Mucosa of descending colon (tissue), 3 donors: ENCODE results near the gene WDR38. TPM values are rescaled to one million over a fixed set of nuclear protein-coding genes. Genes with fewer than 3 reads are reported as not detected.

ENCODE experiments used
- ATAC-seq: fragments of 200-7000 bp; cut with Tn5 transposase; one replicate; pipeline ENCODE4 v1.9.1; 2020; ENCODE audit warnings: mild to moderate bottlenecking, moderate library complexity
- DNase-seq, 3 donors: peaks; one replicate each; pipeline ENCODE4 v3.0.0-alpha.2; 2020
- H3K36me3 ChIP-seq: fragments of 200-600 bp; one replicate; pipeline ENCODE4 v1.8.0; 2021; ENCODE audit warnings: low read depth, mild to moderate bottlenecking
- H3K4me1 ChIP-seq: fragments of 200-600 bp; one replicate; pipeline ENCODE4 v1.8.0; 2021; ENCODE audit warnings: low read depth, mild to moderate bottlenecking
- H3K4me3 ChIP-seq: fragments of 200-600 bp; one replicate; pipeline ENCODE4 v1.8.0; 2021; ENCODE audit warnings: mild to moderate bottlenecking
- H3K9me3 ChIP-seq: fragments of 200-600 bp; one replicate; pipeline ENCODE4 v1.8.0; 2021; ENCODE audit warnings: mild to moderate bottlenecking
- intact Hi-C, 2 donors: fragments of 100-400 bp; cut with DNase I in 1 of 2; cut with micrococcal nuclease in 1 of 2; formaldehyde crosslinking; loops; one replicate each; pipeline versions ENCODE4 v1.11.0 to v1.11.1; 2022; cut with DNase I, micrococcal nuclease
- total RNA-seq, 3 donors: library from RNA; stranded (reverse); fragmentation: NEBNext Ultra II Directional in 2 of 3; extraction: Animal tissue kit (Norgen Biotek cat#: 25700) in 2 of 3; gene quantifications; one replicate each; pipeline versions ENCODE4 v1.2.1 to v1.2.4, GENCODE V29; 2021 to 2023
- TF ChIP-seq, protein P1 (sequence below): fragments of 200-600 bp; IDR thresholded peaks from one replicate; pipeline ENCODE4 v1.8.0; 2022; ENCODE audit warnings: antibody characterized with exemption, mild to moderate bottlenecking
- donor health status: DM: no; HTN: no; CAD: no; lungs with moderate emphysema.
- donor health status: DM: no; HTN: no; CAD: no.
- donor health status: DM: no; HTN: yes; CAD: no.

Gene WDR38
- total RNA-seq, 3 donors from 2014 or later = not detected

DNA sequence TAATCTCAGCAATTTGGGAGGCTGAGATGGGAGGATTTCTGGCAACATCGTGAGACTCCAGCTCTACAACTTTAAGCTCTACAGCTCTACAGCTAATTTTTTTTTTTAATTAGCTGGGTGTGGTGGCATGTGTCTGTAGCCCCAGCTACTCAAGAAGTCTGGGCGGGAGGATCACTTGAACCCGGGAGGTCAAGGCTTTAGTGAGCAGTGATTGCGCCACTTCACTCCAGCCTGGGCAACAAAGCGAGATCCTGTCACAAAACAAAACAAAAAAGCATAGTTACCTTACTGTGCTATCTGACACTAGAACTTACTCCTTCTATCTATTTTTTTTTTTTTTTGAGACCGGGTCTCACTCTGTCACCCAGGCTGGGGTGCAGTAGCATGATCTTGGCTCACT lies 6.3 kb upstream of the WDR38 start:
- ATAC-seq = no peak

DNA sequence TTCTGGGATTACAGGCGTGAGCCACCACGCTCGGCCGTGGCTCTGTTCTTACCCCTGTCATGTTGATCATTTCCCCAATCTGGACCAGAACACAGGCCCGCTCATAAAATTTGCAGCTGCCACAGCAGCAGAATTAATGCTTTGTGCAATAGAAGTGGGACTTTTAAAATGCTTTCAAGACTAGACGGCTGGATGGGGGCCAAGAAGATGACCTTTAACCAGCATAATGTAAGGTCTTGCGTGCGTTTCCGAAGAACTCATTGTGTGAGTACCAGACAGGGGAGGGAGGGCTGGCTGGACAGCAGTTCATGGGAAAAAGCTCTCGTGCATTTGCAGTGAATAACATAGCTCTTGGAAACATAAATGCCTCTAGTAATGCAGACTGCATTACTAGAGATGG lies 3.5 kb upstream of the WDR38 start:
- ATAC-seq (no peak), DNase-seq (peak in 2 of 3 donors; percentile 10 to 64)
- Histone ChIP-seq H3K4me1 (peaks cover 14% of the 10 kb centered on the region), H3K36me3 (no peaks in the 10 kb centered on the region), H3K4me3 (no peak overlapping the region), H3K9me3 (no peaks in the 10 kb centered on the region)
- intact Hi-C loops = no loop called here
- TF ChIP-seq, protein P1, sequence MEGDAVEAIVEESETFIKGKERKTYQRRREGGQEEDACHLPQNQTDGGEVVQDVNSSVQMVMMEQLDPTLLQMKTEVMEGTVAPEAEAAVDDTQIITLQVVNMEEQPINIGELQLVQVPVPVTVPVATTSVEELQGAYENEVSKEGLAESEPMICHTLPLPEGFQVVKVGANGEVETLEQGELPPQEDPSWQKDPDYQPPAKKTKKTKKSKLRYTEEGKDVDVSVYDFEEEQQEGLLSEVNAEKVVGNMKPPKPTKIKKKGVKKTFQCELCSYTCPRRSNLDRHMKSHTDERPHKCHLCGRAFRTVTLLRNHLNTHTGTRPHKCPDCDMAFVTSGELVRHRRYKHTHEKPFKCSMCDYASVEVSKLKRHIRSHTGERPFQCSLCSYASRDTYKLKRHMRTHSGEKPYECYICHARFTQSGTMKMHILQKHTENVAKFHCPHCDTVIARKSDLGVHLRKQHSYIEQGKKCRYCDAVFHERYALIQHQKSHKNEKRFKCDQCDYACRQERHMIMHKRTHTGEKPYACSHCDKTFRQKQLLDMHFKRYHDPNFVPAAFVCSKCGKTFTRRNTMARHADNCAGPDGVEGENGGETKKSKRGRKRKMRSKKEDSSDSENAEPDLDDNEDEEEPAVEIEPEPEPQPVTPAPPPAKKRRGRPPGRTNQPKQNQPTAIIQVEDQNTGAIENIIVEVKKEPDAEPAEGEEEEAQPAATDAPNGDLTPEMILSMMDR = no peak

More for the DNA sequence above, 6.3 kb upstream of the WDR38 start:
- no peaks in the 10 kb centered on the region for H3K9me3 ChIP-seq
- no peaks in the 10 kb centered on the region for H3K36me3 ChIP-seq
- peak in 1 of 3 donors; percentile 0 for DNase-seq
- TF ChIP-seq, protein P1 = no peak
- H3K4me3 ChIP-seq = no peak overlapping the region
- intact Hi-C loops = no loop called here
- no peaks in the 10 kb centered on the region for H3K4me1 ChIP-seq

DNA sequence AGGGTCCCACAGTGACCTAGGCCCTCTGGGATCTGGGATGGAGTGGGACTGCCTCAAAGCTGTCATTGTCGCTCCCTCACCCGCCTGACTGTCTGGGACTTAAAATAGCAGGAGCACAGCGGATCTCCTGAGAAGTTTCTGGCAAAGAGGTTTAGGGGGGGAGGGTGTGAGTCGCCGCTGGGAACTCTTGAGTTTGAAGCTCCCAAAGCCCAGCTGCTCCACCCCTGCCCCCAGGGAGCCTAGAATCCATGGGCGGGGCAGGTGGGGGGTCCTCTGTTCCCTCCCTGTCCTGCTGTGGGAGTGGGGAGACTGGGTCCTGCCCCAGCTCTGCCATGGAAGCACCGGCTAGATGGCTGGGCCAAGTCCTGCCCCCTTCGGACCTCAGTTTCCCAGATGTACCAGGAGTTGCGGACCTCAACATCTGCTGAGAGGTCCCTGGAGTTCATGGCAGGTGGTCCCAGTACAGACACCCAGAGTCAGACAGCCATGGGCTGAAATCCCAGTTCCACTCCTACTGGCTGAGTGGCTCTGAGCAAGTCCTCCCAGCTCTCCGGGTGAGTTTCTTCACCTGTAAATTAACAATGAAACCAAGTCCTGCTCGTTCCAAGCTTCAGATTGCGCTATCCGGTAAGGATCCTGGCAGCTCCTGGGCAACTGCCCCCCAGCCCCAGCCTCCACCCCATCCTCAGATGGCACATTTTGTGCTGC lies 985 bp upstream of the WDR38 start:
- no peak for DNase-seq
- intact Hi-C loops = loop anchor here (2.0 kb wide), 2 partner anchors 77 to 79 kb away; no protein-coding TSS in a partner anchor
- H3K4me1 ChIP-seq = peaks cover 14% of the 10 kb centered on the region
- no peak for ATAC-seq
- no peaks in the 10 kb centered on the region for H3K36me3 ChIP-seq
- no peak overlapping the region for H3K4me3 ChIP-seq
- TF ChIP-seq, protein P1 = no peak
- H3K9me3 ChIP-seq = no peaks in the 10 kb centered on the region

DNA sequence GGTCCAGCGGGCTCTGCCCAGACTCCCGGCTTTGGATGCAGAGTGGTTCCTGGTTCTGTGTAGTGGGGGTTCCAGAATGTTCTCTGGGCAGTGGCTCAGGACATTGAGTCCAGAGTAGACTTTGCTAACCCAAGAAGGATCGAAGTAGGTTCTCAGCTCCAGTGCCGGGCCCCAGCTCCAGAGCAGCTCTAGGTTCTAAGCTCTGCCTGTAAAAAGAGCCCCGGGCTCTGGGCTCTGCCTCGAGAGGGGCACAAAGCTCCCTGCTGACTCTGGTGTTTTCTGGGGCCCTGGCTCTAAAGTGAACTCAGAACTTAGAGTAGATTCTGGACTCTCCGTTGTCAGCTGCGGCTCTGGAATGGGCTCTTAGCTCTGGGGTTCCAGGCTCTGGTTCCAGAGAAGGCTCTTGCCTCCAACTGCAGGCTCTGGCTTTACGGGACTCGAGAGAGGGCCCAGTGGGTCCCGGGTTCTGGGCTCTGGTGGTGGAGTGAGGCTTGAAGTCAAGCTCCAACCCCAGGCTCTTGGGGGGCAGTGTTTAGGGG lies 414 bp downstream of the WDR38 start:
- Histone ChIP-seq H3K4me3 (no peak overlapping the region), H3K4me1 (peaks cover 14% of the 10 kb centered on the region), H3K36me3 (peaks cover 12% of the 10 kb centered on the region), H3K9me3 (no peaks in the 10 kb centered on the region)
- ATAC-seq (peak; percentile 2), DNase-seq (no peak)
- TF ChIP-seq, protein P1 = no peak
- intact Hi-C loops = loop anchor here (2.0 kb wide), 2 partner anchors 79 to 81 kb away; no protein-coding TSS in a partner anchor

DNA sequence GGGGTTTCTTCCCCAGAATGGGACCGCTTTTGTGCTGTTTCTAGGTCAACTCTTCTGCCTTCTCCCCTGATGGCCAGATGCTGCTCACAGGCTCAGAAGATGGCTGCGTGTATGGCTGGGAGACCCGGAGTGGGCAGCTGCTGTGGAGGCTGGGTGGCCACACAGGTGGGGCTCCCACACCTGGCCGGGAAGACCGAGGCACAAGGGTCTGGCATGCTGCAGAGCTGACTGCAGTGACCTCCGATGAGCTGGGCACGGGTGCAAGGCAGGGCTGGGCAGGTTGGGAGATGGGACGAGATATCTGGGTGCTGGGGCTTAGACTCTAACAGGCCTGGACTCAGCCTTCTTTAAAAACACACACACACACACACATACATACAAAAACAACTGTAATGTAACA lies 901 bp downstream of the WDR38 start:
- intact Hi-C loops = no loop called here
- H3K36me3 ChIP-seq = peaks cover 17% of the 10 kb centered on the region
- DNase-seq (no peak), ATAC-seq (no peak)
- no peak overlapping the region for H3K4me3 ChIP-seq
- H3K4me1 ChIP-seq = peaks cover 14% of the 10 kb centered on the region
- TF ChIP-seq, protein P1 = no peak
- no peaks in the 10 kb centered on the region for H3K9me3 ChIP-seq
